HG02884 (cell line): ENCODE measurements around the gene VAC14.

Experiments used
- ATAC-seq: cut with Tn5 transposase; IDR thresholded peaks from one replicate; pipeline ENCODE4 v1.9.1; 2021; ENCODE audit warnings: mild to moderate bottlenecking, moderate library complexity; ENCODE audit not compliant: unreplicated experiment

The VAC14 gene

DNA sequence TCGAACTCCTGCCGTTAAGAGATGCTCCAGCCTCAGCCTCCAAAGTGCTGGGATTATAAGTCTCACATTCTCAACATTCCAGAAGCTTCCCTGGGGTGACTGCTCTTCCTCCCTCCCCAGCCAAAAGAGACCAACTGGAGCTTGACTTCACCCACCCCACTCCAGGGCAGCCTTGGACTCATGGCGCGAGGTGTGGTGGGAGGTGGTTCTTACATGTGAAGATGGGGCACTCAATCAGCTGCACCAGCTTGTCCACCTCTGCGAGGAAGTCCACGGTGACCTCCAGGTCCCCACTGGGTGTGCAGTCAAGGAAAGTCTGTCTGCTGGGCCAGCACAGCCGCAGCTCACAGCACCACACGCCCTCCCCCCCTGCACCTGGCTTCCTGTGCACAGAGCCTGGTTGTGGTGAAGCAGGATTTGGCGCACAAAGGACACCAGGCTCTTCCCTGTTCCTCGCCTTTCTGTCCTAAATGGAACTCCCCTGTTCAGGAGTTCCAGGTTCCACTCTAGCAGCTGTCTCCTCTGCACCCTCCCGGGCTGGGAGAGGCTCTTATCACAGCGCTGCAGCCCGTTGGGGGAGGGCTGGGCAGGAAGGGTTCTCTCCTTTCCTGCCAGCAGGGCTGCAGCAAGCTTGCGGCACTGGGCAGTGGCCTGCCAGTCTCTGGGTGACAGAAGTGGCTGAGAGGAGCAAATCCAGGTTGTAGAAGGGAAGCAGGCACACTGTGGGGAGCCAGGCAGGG, 105.5 kb downstream of the VAC14 start:
- ATAC-seq, result no peak

DNA sequence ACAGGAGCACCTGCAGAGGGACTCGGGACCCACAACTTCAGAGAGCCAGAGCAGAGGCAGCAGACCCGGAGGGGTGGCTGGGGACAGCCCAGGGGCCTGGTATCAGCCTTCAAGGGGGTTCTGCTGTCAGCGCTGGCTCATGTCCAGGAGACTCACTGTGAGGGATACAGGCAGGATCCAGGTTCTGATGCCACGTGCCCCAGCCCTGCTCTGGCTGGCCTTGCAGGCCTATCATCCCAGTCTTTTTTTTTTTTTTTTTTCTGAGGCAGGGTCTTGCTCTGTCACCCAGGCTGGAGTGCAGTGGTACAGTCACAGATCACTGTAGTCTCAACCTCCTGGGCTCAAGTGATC, 106.1 kb downstream of the VAC14 start:
- ATAC-seq, result no peak

DNA sequence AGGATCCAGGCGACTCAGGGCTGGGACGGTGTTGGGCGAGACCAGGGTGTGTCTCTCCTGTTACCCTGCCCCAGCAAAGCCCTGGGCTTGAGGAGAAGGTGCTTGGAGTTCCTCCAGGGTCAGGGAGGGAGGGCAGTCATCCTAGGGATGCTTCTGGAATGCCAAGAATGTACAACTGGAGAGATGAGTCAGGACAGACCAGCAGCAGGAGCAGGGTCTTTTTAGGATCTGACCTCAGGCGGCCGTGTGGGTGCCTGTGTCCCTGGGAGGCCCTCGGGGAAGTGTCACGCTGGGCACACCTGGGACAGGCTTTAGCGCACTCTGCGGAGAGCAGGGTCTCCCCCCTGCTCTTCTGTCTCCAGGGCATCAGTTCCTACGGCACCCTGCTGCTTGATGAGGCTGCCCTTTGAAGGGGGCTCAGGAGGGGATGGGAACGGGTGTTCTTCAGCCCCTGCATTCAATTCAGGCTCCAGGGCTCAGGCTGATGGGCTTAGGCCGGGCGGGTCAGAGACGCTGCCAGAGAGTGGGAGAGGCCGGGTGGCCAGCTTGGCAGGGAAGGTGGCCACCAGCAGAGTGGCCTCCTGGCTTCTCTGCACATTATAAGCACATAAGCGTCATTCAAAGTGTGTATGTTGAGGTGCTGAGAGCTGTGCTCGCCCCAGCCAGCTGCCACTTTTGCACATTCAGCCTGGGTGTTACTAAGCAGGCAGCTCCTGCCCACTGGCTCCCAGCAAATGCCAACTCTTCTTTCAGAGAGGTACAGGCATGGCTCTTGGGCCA, 106.7 kb downstream of the VAC14 start:
- no peak for ATAC-seq

DNA sequence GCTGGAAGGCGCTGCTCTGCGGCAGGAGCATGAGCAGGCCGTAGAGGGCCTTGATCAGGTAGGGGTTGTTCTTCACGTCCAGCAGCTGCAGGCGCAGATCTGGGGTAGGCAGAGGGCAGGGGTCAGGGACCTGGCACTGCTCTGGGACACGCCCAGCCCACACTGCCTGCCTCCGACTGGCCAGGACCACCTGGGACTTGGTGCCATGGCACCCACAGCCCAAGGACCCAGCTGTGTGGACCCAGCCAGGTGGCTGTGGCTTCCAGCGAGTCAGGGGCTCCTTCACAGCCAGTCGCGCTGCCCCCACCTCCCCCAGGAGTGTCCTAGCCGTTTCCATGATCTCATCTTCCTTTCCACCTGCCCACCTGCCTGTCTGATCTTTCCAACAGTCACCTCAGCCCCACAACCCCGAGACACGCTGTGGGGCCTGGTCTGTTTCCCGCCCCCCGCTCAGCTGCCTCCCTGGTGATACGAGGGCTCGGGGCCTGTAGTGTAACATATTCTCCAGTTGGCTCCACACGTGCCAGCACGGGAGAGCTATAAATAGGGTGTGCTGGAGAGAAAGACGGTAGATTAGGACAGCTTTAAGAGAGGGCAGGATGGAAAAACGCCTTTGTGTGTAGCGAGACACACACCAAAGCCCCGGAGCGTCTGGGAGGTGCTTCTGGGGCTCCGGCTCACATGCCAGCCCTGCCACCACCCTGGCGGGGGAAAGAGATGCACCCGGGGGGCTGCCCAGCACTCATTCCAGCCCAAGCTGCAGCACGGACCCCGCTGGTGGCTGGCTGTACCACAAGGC, 107.9 kb downstream of the VAC14 start:
- no peak for ATAC-seq

- ATAC-seq, result no peak
These were observed 108.7 kb downstream of the VAC14 start for GRCh38 chr16:70692130-70692872.

DNA sequence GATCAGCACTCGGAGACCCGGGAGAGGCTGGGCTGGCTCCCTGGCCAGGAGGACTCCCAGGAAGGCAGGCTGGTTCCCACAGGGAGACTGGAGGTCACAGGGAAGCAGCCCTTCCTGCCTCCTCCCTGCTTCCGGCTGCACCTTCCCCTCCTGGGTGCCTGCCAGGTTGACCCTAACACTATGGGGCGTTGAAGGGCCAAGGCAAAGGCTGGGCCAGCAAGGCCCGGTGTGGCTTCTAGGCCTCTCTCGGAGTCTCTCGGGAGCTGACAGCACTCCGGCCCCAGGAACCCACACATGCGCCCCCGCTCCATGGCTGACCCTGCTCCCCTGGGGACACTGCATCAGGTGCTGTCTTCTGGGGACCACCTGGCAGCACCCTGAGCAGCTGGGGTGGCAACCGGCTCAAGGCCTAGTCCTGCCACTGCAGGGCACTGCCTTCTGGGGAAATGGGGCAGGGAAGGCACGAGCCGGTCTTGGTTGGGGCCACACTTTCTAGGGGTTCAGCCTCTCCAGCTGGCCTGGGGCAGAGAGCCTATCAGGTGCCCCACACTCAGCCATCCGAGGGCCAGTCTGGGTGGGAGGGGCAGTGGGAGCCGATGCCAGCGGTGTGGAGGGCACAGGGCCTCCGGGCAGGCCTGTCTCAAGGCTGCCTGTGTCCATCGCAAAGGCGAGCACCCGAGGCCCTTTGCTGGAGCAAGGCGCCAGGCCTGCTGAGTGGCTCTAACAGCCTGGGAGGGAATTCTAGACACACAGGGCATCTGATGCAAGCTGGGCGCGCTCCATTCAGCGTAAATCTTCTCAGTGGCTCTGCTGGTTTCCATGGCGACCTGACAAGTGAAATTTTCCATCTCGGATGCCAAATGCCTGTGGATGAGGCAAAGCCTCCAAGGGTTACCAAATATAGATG, 109.5 kb downstream of the VAC14 start:
- ATAC-seq, result no peak

DNA sequence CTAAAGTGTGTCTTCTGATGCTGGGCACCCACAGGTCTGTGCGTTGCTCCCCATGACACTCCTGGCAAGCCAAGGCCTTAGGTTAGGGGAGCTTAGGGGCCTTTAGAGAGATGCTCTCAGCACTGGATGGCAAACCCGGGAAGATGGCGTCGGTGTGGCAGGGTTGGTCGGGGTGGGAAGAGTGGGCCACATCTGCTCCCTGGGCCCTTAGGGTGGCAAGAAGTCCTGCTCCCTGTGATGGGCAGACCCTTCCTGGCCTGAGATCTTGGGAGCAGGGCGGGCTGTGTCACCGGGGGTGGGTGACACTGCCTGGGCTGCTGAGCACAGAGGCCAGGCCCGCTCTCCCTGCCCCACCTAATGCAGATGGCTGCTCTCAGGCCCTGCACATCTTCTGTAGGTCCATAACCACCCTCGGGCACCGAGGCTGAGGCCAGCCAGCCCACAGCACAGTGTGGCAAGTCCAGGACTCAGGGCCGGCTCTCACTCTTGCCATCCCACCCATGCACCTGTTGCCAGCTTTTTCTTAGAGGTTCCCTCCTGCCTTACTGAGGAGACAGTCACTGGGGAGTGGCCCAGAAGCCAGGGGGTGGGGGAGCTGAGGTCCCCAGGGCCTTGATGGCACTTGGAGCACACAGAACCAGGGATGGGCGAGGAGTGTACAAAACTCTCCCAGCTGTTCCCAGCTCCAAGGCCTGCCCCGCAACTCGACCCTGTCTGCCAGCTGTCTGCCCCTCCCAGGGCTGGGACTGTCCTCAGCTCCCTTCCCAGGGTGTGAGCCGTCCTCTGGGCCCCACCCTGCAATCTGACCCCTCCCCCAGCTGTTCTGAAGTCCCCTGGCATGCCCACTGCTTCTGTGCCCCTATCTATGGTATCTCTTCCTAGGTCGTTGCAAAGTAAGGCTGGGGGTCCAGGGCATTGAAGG, 110.7 kb downstream of the VAC14 start:
- ATAC-seq, result no peak

DNA sequence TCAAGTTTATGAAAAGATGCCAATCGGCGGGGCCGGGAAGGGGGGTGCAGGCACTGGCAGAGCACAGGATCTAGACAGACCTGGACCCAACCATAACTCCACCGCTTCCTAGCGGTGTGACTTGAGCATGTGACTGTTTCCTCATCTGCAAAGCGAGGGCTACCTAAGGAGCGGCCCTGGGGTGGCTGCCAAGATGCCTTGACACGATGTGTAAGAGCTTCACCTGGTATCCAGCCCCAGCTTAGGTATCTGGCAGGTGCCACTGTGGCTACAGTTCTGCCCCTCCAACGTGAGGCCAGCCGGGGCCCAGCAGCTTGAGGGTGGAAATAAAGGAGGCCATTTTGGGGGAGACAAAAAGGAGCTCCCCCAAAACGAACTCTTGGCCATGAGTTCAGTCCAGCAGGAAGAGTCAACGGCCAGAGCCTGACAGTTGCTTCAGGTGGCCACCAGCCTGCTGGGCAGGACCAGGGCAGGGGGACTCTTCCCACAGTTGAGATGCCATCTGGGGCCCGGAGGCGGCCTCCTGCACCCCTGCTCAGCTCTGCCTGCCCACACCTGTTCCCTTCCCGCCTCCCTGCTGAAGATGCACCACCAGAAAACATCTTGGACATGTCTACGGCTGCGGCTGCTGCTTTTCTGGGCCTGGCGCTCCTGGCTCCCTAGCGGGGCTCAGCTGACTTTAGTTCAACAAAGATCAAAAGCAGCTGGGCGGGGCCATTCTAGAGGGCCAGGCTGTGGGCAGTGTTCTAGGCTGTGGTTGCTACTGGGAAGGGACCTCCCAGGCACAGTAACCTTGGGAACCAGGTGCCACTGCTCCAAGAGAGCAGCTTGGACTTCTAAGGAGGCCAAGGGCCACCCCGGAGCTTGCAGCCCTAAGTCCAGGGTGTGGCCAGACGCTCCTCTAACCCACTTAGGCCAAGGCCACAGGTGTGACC, 111.7 kb downstream of the VAC14 start:
- no peak for ATAC-seq

- ATAC-seq, result no peak
These were observed 112.7 kb downstream of the VAC14 start for GRCh38 chr16:70688246-70688742.

DNA sequence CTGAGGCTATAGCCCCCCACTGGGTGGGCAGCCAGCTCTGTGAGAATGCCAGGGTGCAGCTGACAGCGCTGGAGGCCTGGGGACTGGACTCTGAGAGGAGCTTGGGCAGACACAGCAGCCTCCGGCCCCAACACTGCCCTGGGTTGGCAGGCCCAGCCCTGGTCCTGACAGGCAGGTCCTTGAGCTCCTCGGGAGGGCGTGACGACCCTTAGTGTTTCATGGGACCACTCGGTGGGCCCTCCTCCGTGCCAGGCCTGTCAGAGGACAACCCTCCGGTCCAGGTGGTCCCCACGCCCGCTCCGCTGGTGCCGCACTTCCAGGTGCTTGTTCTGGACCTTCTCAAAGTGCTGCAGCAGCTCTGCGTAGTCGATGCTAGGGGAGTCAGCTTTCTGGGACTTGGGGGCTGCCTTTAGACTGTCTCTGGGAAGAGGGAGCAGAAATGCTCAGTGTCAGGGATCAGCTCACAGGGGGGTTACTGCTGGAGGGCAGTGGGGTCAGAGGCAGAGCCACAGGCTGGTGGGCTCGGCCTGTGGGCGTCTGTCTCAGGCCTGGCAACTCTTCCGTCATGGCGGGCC, 113.2 kb downstream of the VAC14 start:
- no peak for ATAC-seq

DNA sequence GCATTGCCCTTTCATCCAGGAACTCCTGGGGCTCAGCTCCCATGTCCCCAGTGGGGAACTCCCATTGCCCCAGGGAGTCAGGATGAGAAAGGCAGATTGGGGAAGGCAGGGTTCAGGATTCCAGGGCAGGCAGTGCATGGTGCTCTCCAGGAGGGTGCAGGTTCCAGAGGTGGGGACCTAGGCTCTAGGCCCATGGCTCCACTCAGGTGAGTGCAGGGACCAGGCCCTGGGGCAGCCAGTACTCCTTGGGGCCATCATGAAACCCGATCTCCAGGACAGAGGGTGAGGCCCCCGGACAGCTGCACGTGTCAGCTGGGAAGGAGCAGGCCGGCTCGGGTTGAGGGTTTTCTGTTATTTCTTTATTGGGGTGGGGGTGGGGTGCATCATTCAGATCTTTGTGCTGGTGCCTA, 113.9 kb downstream of the VAC14 start:
- ATAC-seq, result no peak

GRCh38 chr16:70686376-70687101, 114.4 kb downstream of the VAC14 start:
- no peak for ATAC-seq

DNA sequence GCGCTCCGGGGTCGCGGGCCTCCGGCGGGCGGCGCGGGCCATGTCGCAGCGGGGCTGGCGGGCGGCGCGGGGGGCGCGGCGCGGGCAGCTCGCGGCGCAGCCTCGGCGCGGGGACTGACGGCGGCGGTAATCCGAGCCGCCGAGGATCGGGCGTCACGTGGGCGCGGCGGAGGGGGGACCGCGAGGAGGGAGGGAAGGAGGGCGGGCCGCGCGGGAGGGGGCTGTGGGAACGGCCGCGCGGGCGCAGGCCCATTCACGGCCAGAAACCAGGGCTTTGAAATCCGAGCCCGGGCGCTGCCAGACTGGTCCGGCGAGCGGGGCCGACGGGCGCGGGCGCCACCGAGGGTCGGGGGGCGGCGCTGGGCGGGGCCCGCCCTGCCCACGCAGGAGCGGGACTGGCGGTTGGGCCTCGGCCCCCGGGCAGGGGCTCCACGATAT, 115.0 kb downstream of the VAC14 start, which contains the start of gene MTSS2:
MTSS2 (minus strand) TSS at position 116 of the 438 bp plus-strand sequence. CDS start 262 bp downstream, outside the sequence.
- ATAC-seq, result no peak

DNA sequence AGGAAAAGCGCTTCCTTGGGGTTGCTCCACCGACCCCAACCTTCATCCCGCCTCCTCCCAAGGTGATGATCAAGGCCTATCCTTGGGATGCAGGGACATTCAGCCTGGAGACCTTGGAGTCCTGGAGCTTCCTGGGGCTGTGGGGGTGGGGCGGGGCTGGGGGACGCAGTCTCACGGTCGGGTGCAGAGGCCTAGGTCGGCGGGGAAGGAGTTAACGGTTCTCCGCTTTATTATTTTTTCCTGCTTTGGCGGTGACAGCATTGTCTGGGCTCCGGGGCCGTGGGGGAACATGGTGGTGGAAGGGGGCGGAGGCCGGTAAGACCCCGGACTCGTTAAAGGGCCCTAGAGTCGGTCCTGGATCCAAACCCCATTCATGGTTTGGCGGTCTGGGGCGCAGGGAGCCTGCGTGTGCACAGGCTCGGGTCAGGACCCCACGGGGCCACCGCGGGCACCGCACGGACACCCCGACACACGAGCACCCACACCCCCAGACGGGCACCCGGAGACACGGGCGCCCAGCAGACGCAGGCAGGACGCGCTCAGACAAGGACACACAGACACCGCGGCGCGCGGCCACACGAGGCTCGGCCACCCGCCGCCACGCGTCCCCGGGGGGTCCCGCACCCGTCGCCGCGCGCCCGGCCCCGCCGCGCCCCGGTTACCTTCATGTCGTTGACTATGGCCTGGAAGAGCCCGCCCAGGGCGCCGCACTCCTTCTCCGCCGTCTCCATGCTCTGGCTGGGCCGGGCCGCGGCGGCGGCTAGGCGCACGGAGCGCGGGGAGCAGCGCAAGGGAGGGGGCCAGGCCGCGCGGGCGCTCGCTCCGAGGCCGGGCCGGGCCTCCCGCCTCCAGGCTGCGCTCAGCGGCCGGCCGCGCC, 115.7 kb downstream of the VAC14 start:
- ATAC-seq, result no peak
